ENCODE measurements around the gene GATA5.
"Not testable (repeated sequence)": the region's sequence is repeated elsewhere in the genome, so short reads cannot be mapped to it uniquely, and the experiment has no call there.

GATA5 gene

GRCh38 chr20:62503401-62504178 lies 27.8 kb upstream of the GATA5 start:
- no peak for DNase-seq

- no peak for DNase-seq
Observed at GRCh38 chr20:62502496-62503095, 26.8 kb upstream of the GATA5 start.

- DNase-seq: no peak
Observed at GRCh38 chr20:62501801-62502495, 26.2 kb upstream of the GATA5 start.

- DNase-seq: no peak
Observed at GRCh38 chr20:62500237-62500864, 24.6 kb upstream of the GATA5 start.

GRCh38 chr20:62499758-62500236 lies 24.0 kb upstream of the GATA5 start:
- DNase-seq: no peak

GRCh38 chr20:62498874-62499273 lies 23.1 kb upstream of the GATA5 start:
- DNase-seq: no peak

GRCh38 chr20:62496568-62497218 lies 20.9 kb upstream of the GATA5 start:
- DNase-seq: no peak

- no peak for DNase-seq
Observed at GRCh38 chr20:62495749-62496567, 20.2 kb upstream of the GATA5 start.

GRCh38 chr20:62494980-62495748 lies 19.4 kb upstream of the GATA5 start:
- DNase-seq: no peak

GRCh38 chr20:62494537-62494936 lies 18.7 kb upstream of the GATA5 start:
- DNase-seq: no peak

- no peak for DNase-seq
Observed at GRCh38 chr20:62493886-62494285, 18.1 kb upstream of the GATA5 start.

GRCh38 chr20:62493253-62493885 lies 17.6 kb upstream of the GATA5 start:
- no peak for DNase-seq

- DNase-seq: no peak
Observed at GRCh38 chr20:62492711-62493110, 16.9 kb upstream of the GATA5 start.

- DNase-seq: not testable (repeated sequence)
Observed at GRCh38 chr20:62490783-62491182, 15.0 kb upstream of the GATA5 start.

- no peak for DNase-seq
Observed at GRCh38 chr20:62489932-62490263, 14.1 kb upstream of the GATA5 start.

GRCh38 chr20:62489186-62489931 lies 13.6 kb upstream of the GATA5 start:
- no peak for DNase-seq

GRCh38 chr20:62488470-62488869 lies 12.7 kb upstream of the GATA5 start:
- no peak for DNase-seq

- DNase-seq: no peak
Observed at GRCh38 chr20:62487561-62488354, 12.0 kb upstream of the GATA5 start.

GRCh38 chr20:62487118-62487517 lies 11.3 kb upstream of the GATA5 start:
- no peak for DNase-seq
